K562 (cell line): Measurements from ENCODE around the gene ERBB4. TPM values are rescaled to one million over a fixed set of nuclear protein-coding genes. Genes with fewer than 3 reads are reported as not detected.
"Not testable (repeated sequence)": the region's sequence is repeated elsewhere in the genome, so short reads cannot be mapped to it uniquely, and the experiment has no call there.

ENCODE experiments used
- ATAC-seq: fragments of 200-7000 bp; cut with Tn5 transposase; 3 replicates; pipeline ENCODE4 v1.9.1; 2020; ENCODE audit warnings: moderate library complexity
- BruUV-seq: library from RNA; stranded (reverse); fragments of 400-500 nt; replicated peaks from 2 replicates; lab custom pipeline; 2021; lab: Mats Ljungman, UMichigan
- CTCF ChIA-PET: fragments of 300-600 bp; formaldehyde crosslinking; extraction: SDS; loops from one replicate; lab custom pipeline; 2021; ENCODE audit warnings: low intra/inter-chr PET ratio; lab: Yijun Ruan, JAX
- POLR2A ChIA-PET: fragments of 300-600, 350-650 bp; sonication (Branson Sonifier 250); formaldehyde crosslinking; extraction: SDS; loops from one replicate; lab custom pipeline; 2021; ENCODE audit warnings: antibody characterized with exemption, inconsistent platforms; lab: Yijun Ruan, JAX
- DNase-seq, 4 experiments: peaks; one replicate each; pipeline versions ENCODE4 v3.0.0 to v3.0.0-alpha.2; 2011 to 2018; ENCODE audit warnings: low spot score in 3 of 4, mixed read lengths in 3 of 4; ENCODE audit errors: extremely low read depth in 1 of 4
- FAIRE-seq: peaks from 2 replicates; lab custom pipeline; 2011; peaks lifted over from hg19 to GRCh38; lab: Jason Lieb, UNC
- H2AFZ ChIP-seq: 2 replicates; pipeline ENCODE4 v1.6.0; 2011; ENCODE audit warnings: low read depth, low read length, control low read depth, inconsistent platforms
- H3K27ac ChIP-seq: fragments of 200-600 bp; 3 replicates; pipeline ENCODE4 v1.8.0; 2011; ENCODE audit warnings: low read depth, mild to moderate bottlenecking, control low read depth, inconsistent platforms, low read length, moderate library complexity, mixed read lengths; ENCODE audit errors: extremely low read depth
- H3K27me3 ChIP-seq, 2 experiments: fragments of 300-600 bp in 1 of 2; 2 replicates in 1 of 2; 3 replicates in 1 of 2; pipeline versions ENCODE4 v1.6.0 to v1.8.0; 2011; ENCODE audit warnings: inconsistent platforms in 2 of 2, low read length in 2 of 2, mild to moderate bottlenecking in 1 of 2, mixed read lengths in 1 of 2, moderate library complexity in 1 of 2; ENCODE audit not compliant: control insufficient read depth in 2 of 2, insufficient read depth in 2 of 2
- H3K36me3 ChIP-seq: fragments of 300-600 bp; 3 replicates; pipeline ENCODE4 v1.8.0; 2011; ENCODE audit warnings: mild to moderate bottlenecking, low read length, inconsistent platforms; ENCODE audit not compliant: control insufficient read depth, insufficient read depth
- H3K4me1 ChIP-seq, 2 experiments: fragments of 200-600 bp in 1 of 2; replicated peaks in 1 of 2; 2 replicates in 1 of 2; 3 replicates in 1 of 2; pipeline versions ENCODE4 v1.5.1 to v1.8.0; 2011; ENCODE audit warnings: inconsistent platforms in 2 of 2, low read length in 2 of 2, mild to moderate bottlenecking in 1 of 2, mixed read lengths in 1 of 2, moderate library complexity in 1 of 2; ENCODE audit not compliant: control insufficient read depth in 2 of 2, insufficient read depth in 2 of 2
- H3K4me2 ChIP-seq: 2 replicates; pipeline ENCODE4 v1.6.1; 2011; ENCODE audit warnings: low read length, control low read depth, inconsistent platforms, mixed read lengths; ENCODE audit not compliant: insufficient read depth
- H3K4me3 ChIP-seq: fragments of 200-600 bp; sonication (generic), shearing (Covaris generic); 2 replicates; pipeline ENCODE4 v1.5.1; 2016; ENCODE audit warnings: control low read depth, inconsistent platforms
- H3K79me2 ChIP-seq: fragments of 200-600 bp; 3 replicates; pipeline ENCODE4 v1.8.0; 2011; ENCODE audit warnings: low read length, inconsistent platforms; ENCODE audit not compliant: control insufficient read depth, insufficient read depth
- H3K9ac ChIP-seq, 2 experiments: 2 replicates each; pipeline versions ENCODE4 v1.6.0 to v1.6.1; 2011; ENCODE audit warnings: low read depth in 2 of 2, low read length in 2 of 2, control low read depth in 1 of 2, inconsistent platforms in 1 of 2, mild to moderate bottlenecking in 1 of 2, mixed read lengths in 1 of 2; ENCODE audit not compliant: insufficient read depth in 1 of 2
- H3K9me1 ChIP-seq: one replicate; pipeline ENCODE4 v1.6.0; 2011; ENCODE audit warnings: inconsistent platforms, mild to moderate bottlenecking, low read length, moderate library complexity; ENCODE audit not compliant: control insufficient read depth, insufficient read depth
- H3K9me3 ChIP-seq: replicated peaks from 2 replicates; pipeline ENCODE4 v1.5.1; 2011; ENCODE audit warnings: low read depth, low read length, inconsistent platforms; ENCODE audit not compliant: control insufficient read depth, insufficient read depth
- H4K20me1 ChIP-seq: replicated peaks from 2 replicates; pipeline ENCODE4 v1.6.1; 2011; ENCODE audit warnings: low read length, inconsistent platforms, mixed read lengths; ENCODE audit not compliant: control insufficient read depth, insufficient read depth
- CBX3 ChIP-seq, 2 experiments: IDR thresholded peaks; 1 replicate in 1 of 2; 2 replicates in 1 of 2; pipeline ENCODE4 v1.6.1; 2012; ENCODE audit warnings: inconsistent platforms in 2 of 2, low read length in 2 of 2, borderline replicate concordance in 1 of 2, control low read depth in 1 of 2
- ESRRB ChIP-seq: fragments of 250-450 bp; sonication (Bioruptor Pico); IDR thresholded peaks from 2 replicates; pipeline ENCODE4 v1.5.0; 2020; ENCODE audit warnings: mild to moderate bottlenecking, moderate library complexity, borderline replicate concordance
- EWSR1 ChIP-seq: fragments of 450-650 bp; IDR thresholded peaks from 2 replicates; pipeline ENCODE4 v1.6.1; 2018; ENCODE audit warnings: borderline replicate concordance, mild to moderate bottlenecking, low read depth, moderate library complexity; ENCODE audit not compliant: partially characterized antibody
- KAT7 ChIP-seq: sonication (generic); formaldehyde crosslinking; IDR thresholded peaks from 2 replicates; pipeline ENCODE4 v1.8.0; 2022; ENCODE audit warnings: missing genetic modification reagents, mild to moderate bottlenecking, borderline replicate concordance
- MECOM ChIP-seq: fragments of 250-450 bp; sonication (Bioruptor Pico); IDR thresholded peaks from 2 replicates; pipeline ENCODE4 v1.8.0; 2022; ENCODE audit warnings: inconsistent platforms
- POLR3A ChIP-seq: IDR thresholded peaks from 2 replicates; pipeline ENCODE4 v1.6.1; 2011; ENCODE audit warnings: borderline replicate concordance, mild to moderate bottlenecking, moderate library complexity; ENCODE audit not compliant: insufficient read length, insufficient read depth; ENCODE audit errors: extremely low read depth
- TCF7 ChIP-seq: sonication (generic); IDR thresholded peaks from 2 replicates; pipeline ENCODE4 v1.6.1; 2016; ENCODE audit warnings: antibody characterized with exemption, borderline replicate concordance
- TSC22D4 ChIP-seq: fragments of 450-650 bp; IDR thresholded peaks from 2 replicates; pipeline ENCODE4 v1.6.1; 2016; ENCODE audit warnings: missing genetic modification characterization, missing biosample characterization, control low read depth
- XRCC4 ChIP-seq: IDR thresholded peaks from one replicate; pipeline ENCODE4 v1.6.1; 2011; ENCODE audit not compliant: insufficient read depth, insufficient read length; ENCODE audit errors: extremely low read depth
- ZNF445 ChIP-seq: fragments of 250-450 bp; sonication (Bioruptor Pico); IDR thresholded peaks from 2 replicates; pipeline ENCODE4 v1.4.0; 2020; ENCODE audit warnings: low read depth, mild to moderate bottlenecking, moderate library complexity
- WGBS: fragments of 100-300 bp; shearing (Covaris generic); methylation state at CpG from one replicate; pipeline ENCODE4 v1.1.6; 2016; ENCODE audit warnings: low coverage, mixed read lengths; ENCODE audit not compliant: insufficient coverage; ENCODE audit errors: missing lambda C conversion rate; 5-methylcytosine and 5-hydroxymethylcytosine counted together
- in situ Hi-C: fragments of 300-500 bp; cut with MboI; formaldehyde crosslinking; loops from 4 replicates; pipeline ENCODE4 v1.15.0; 2018; ENCODE audit warnings: inconsistent platforms, mixed read lengths
- intact Hi-C: fragments of 100-400 bp; cut with micrococcal nuclease; formaldehyde crosslinking; loops from 2 replicates; pipeline ENCODE4 v1.14.2; 2022
- polyA plus RNA-seq, 8 experiments: library from polyadenylated mRNA; depleted of rRNA in 4 of 8; stranded (reverse) in 5 of 8; unstranded in 3 of 8; fragments of >200 nt; fragmentation: Nextera tagmentation in 2 of 8; fragmentation: Illumina TruSeq in 1 of 8; extraction: Ambion mirVana in 2 of 8; extraction: Trizol in 1 of 8; gene quantifications; 2 replicates each; pipeline versions ENCODE4 v1.2.1 to v1.2.3, GENCODE V29; 2011 to 2014; ENCODE audit warnings: inconsistent platforms in 1 of 8, missing spikeins in 1 of 8
- total RNA-seq, 7 experiments: library from RNA; depleted of rRNA in 6 of 7; stranded (reverse); fragments of >200 nt in 6 of 7; fragmentation: Illumina TruSeq in 2 of 7; extraction: Trizol in 2 of 7; gene quantifications; 2 replicates each; pipeline versions ENCODE4 v1.2.1 to v1.2.3, GENCODE V29; 2011 to 2021; ENCODE audit warnings: low replicate concordance in 1 of 7

Gene ERBB4
- total and polyA plus RNA-seq, 9 of the 15 experiments (the other 6 are each of a cell fraction or from before 2014, with no cell fraction given) = not detected

- ChIA-PET CTCF (no interaction called here), POLR2A (no interaction called here)
- Histone ChIP-seq H3K4me2 (no peak overlapping the region), H2AFZ (no peak overlapping the region), H3K9me1 (no peaks in the 10 kb centered on the region), H3K36me3 (no peaks in the 10 kb centered on the region), H3K4me3 (no peak overlapping the region), H3K27me3 (no peaks in the 10 kb centered on the region), H3K27ac (no peak overlapping the region), H4K20me1 (no peaks in the 10 kb centered on the region), H3K9ac (no peak overlapping the region), H3K4me1 (no peaks in the 10 kb centered on the region), H3K79me2 (no peaks in the 10 kb centered on the region), H3K9me3 (no peaks in the 10 kb centered on the region)
- no peak for FAIRE-seq
- ATAC-seq = no peak
- DNase-seq = no peak
- intact Hi-C loops (no loop called here), in situ Hi-C loops (no loop called here)
- TF ChIP-seq KAT7 (no peak), XRCC4 (no peak), MECOM (CRISPR knock-in tag) (no peak), EWSR1 (no peak), TSC22D4 (tag) (no peak), POLR3A (no peak), CBX3 (IDR thresholded peaks at IDR 0.05; ENCODE audit: borderline replicate concordance in 1 of 2, low read length in 2 of 2) (no peak), TCF7 (no peak), ESRRB (CRISPR knock-in tag) (no peak), ZNF445 (CRISPR knock-in tag) (no peak)
- 0% methylated on average over 2 of the region's 2 CpGs for WGBS
- no TSS peak for BruUV-seq
These were observed 940.4 kb downstream of the ERBB4 start for GRCh38 chr2:211598238-211598637.

DNA sequence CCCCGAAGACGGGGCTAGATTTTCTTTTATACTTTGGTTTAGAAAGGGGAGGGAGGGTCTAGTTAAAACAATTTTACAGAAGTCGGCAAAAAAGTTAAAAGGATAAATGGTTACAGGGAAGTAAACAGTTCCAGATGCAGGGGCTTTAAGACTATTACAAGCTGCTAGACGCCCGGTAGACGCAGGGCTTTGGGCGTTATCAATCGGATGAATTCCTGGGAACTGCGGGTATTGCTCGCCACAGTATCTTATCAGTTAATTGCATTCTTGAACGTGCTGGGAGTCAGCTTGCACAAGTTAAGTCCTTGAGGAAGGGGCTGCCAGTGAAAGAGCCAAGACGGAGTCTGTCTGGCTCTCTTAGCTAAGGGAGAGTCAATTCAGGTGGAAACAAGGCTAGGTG is 946.6 kb downstream of the ERBB4 start:
- H3K4me2 ChIP-seq, BruUV-seq, H3K27ac ChIP-seq, H3K4me1 ChIP-seq, H2AFZ ChIP-seq, H3K9ac ChIP-seq, H3K9me1 ChIP-seq, H3K36me3 ChIP-seq, H3K27me3 ChIP-seq, CTCF ChIA-PET, POLR2A ChIA-PET, ATAC-seq, FAIRE-seq, H3K79me2 ChIP-seq, H4K20me1 ChIP-seq, in situ Hi-C loops, H3K4me3 ChIP-seq, H3K9me3 ChIP-seq, intact Hi-C loops, DNase-seq: not testable (repeated sequence)
- WGBS = under 1% methylated on average over 11 of the region's 12 CpGs
